Measurements from ENCODE around the gene SNAPC2.

SNAPC2 gene

DNA sequence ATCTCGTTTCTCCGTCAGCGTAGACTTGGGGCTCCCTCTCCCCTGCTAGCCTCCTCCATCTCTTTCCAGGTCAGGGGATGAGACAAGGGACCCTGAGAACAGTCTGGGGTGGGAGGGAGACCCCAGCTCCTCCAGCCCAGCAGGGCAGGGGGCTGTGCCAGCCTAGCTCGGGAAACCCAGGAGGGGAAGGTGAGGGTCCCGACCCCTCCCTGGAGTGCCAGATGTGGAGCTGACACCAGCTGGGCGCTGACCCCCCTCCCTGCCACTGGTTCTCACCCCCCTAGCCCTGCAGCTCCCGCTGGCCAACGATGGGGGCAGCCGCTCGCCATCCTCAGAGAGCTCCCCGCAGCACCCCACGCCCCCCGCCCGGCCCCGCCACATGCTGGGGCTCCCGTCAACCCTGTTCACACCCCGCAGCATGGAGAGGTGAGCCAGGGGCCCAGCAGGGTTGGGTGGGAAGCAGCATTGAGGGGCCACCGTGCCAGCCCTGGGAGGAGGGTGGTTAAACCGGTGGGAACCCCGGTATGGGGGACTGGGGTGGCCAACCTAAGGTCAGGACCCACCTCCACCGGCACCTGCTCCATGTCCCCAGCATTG, 10.6 kb upstream of the SNAPC2 start:
- H3K4me3 ChIP-seq (replicated peaks; ENCODE audit: insufficient read depth, low read length) = no peak overlapping the region
- TF ChIP-seq SPI1 (IDR thresholded peaks at IDR 0.05; ENCODE audit: borderline replicate concordance, low read depth) (no peak), POLR2AphosphoS5 (IDR thresholded peaks at IDR 0.05; ENCODE audit: low read depth) (no peak), GABPA (IDR thresholded peaks at IDR 0.05; ENCODE audit: low read depth) (no peak)
- TF ChIP-seq, protein P1, sequence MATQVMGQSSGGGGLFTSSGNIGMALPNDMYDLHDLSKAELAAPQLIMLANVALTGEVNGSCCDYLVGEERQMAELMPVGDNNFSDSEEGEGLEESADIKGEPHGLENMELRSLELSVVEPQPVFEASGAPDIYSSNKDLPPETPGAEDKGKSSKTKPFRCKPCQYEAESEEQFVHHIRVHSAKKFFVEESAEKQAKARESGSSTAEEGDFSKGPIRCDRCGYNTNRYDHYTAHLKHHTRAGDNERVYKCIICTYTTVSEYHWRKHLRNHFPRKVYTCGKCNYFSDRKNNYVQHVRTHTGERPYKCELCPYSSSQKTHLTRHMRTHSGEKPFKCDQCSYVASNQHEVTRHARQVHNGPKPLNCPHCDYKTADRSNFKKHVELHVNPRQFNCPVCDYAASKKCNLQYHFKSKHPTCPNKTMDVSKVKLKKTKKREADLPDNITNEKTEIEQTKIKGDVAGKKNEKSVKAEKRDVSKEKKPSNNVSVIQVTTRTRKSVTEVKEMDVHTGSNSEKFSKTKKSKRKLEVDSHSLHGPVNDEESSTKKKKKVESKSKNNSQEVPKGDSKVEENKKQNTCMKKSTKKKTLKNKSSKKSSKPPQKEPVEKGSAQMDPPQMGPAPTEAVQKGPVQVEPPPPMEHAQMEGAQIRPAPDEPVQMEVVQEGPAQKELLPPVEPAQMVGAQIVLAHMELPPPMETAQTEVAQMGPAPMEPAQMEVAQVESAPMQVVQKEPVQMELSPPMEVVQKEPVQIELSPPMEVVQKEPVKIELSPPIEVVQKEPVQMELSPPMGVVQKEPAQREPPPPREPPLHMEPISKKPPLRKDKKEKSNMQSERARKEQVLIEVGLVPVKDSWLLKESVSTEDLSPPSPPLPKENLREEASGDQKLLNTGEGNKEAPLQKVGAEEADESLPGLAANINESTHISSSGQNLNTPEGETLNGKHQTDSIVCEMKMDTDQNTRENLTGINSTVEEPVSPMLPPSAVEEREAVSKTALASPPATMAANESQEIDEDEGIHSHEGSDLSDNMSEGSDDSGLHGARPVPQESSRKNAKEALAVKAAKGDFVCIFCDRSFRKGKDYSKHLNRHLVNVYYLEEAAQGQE (IDR thresholded peaks at IDR 0.05; ENCODE audit: insufficient replicate concordance, low read depth) = no peak
- TF ChIP-seq, protein P2, sequence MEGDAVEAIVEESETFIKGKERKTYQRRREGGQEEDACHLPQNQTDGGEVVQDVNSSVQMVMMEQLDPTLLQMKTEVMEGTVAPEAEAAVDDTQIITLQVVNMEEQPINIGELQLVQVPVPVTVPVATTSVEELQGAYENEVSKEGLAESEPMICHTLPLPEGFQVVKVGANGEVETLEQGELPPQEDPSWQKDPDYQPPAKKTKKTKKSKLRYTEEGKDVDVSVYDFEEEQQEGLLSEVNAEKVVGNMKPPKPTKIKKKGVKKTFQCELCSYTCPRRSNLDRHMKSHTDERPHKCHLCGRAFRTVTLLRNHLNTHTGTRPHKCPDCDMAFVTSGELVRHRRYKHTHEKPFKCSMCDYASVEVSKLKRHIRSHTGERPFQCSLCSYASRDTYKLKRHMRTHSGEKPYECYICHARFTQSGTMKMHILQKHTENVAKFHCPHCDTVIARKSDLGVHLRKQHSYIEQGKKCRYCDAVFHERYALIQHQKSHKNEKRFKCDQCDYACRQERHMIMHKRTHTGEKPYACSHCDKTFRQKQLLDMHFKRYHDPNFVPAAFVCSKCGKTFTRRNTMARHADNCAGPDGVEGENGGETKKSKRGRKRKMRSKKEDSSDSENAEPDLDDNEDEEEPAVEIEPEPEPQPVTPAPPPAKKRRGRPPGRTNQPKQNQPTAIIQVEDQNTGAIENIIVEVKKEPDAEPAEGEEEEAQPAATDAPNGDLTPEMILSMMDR (IDR thresholded peaks at IDR 0.05; ENCODE audit: insufficient read depth, low read length) = no peak
- no peak for DNase-seq (ENCODE audit: low read depth in 1 of 2, low spot score in 1 of 2)
- no peaks in the 10 kb centered on the region for H3K27me3 ChIP-seq (ENCODE audit: insufficient read depth, poor library complexity, severe bottlenecking)
- H3K27ac ChIP-seq (replicated peaks) = no peak overlapping the region

DNA sequence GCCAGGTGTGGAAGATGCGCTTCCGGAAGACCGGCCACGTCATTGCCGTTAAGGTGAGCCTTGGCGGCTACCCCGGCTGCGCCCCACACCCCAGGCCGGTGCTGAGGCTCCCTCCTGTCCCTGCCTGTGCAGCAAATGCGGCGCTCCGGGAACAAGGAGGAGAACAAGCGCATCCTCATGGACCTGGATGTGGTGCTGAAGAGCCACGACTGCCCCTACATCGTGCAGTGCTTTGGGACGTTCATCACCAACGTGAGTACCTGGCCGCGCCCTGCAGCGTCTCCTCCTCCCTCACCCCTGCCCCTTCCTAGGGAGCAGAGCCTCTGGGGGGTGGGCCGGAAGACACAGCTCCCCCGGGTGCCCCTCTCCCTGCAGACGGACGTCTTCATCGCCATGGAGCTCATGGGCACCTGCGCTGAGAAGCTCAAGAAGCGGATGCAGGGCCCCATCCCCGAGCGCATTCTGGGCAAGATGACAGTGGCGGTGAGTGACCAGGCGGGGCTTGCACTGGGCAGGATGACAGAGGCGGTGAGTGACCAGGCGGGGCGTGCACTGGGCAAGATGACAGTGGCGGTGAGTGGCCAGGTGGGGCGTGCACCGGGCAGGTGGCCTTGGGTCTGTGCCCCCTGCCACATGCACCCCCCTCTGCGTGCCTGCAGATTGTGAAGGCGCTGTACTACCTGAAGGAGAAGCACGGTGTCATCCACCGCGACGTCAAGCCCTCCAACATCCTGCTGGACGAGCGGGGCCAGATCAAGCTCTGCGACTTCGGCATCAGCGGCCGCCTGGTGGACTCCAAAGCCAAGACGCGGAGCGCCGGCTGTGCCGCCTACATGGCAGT, 9.6 kb upstream of the SNAPC2 start:
- no peak for DNase-seq (ENCODE audit: low read depth in 1 of 2, low spot score in 1 of 2)
- TF ChIP-seq, protein P2 (IDR thresholded peaks at IDR 0.05; ENCODE audit: insufficient read depth, low read length) = no peak
- TF ChIP-seq GABPA (IDR thresholded peaks at IDR 0.05; ENCODE audit: low read depth) (no peak), SPI1 (IDR thresholded peaks at IDR 0.05; ENCODE audit: borderline replicate concordance, low read depth) (no peak), POLR2AphosphoS5 (IDR thresholded peaks at IDR 0.05; ENCODE audit: low read depth) (no peak)
- TF ChIP-seq, protein P1 (IDR thresholded peaks at IDR 0.05; ENCODE audit: insufficient replicate concordance, low read depth) = no peak
- Histone ChIP-seq H3K27me3 (ENCODE audit: insufficient read depth, poor library complexity, severe bottlenecking) (no peaks in the 10 kb centered on the region), H3K27ac (replicated peaks) (no peak overlapping the region), H3K4me3 (replicated peaks; ENCODE audit: insufficient read depth, low read length) (no peak overlapping the region)

DNA sequence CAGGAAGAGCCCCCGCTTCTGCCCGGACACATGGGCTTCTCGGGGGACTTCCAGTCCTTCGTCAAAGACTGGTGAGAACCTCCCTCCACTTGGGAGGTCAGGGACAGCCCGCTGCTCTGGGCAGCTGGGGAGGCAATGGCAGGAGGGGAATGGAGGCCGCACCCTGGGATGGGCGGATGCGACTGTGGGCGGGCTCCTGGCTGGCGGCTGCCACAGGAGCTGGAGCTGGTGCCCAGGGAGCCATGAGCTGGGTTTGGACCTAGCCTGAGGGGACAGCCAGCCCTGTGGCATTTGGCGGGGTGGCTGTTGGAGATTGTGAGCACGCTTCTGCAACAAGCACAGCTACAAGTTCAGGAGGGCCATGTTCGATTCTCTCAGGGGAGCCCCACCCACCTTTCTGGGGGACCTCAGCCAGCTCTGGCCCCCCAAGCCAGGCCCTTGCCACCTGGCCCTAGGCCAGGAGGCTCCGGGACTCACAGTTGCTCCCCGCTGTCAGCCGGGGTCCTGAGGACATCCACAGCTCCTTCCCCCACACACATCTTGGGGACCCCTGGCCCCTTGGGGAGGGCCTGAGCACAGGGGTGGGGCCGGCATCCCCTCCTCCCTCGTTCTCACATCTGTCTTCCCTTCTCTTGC, 8.5 kb upstream of the SNAPC2 start:
- no peak for TF ChIP-seq SPI1 (IDR thresholded peaks at IDR 0.05; ENCODE audit: borderline replicate concordance, low read depth)
- TF ChIP-seq, protein P1 (IDR thresholded peaks at IDR 0.05; ENCODE audit: insufficient replicate concordance, low read depth) = no peak
- no peak for TF ChIP-seq GABPA (IDR thresholded peaks at IDR 0.05; ENCODE audit: low read depth)
- TF ChIP-seq, protein P2 (IDR thresholded peaks at IDR 0.05; ENCODE audit: insufficient read depth, low read length) = no peak
- no peak for TF ChIP-seq POLR2AphosphoS5 (IDR thresholded peaks at IDR 0.05; ENCODE audit: low read depth)
- no peak for DNase-seq (ENCODE audit: low read depth in 1 of 2, low spot score in 1 of 2)
- H3K27ac ChIP-seq (replicated peaks) = no peak overlapping the region
- no peak overlapping the region for H3K4me3 ChIP-seq (replicated peaks; ENCODE audit: insufficient read depth, low read length)
- H3K27me3 ChIP-seq (ENCODE audit: insufficient read depth, poor library complexity, severe bottlenecking) = peaks cover 3% of the 10 kb centered on the region

Measured in HL-60 (cell line).